Mucosa of gallbladder (tissue), 1 donor: ENCODE results near the gene HMCN1. TPM values are rescaled to one million over a fixed set of nuclear protein-coding genes. Genes with fewer than 3 reads are reported as not detected.

Source experiments
- DNase-seq: peaks from one replicate; pipeline ENCODE4 v3.0.0-alpha.2; 2020; ENCODE audit warnings: low spot score
- total RNA-seq: library from RNA; stranded (reverse); gene quantifications from one replicate; pipeline ENCODE4 v1.2.1, GENCODE V29; 2021
- donor health status: DM: no; HTN: no; CAD: no.

The HMCN1 gene
- total RNA-seq, 1 donor from 2014 or later, result 3.7 TPM

DNA sequence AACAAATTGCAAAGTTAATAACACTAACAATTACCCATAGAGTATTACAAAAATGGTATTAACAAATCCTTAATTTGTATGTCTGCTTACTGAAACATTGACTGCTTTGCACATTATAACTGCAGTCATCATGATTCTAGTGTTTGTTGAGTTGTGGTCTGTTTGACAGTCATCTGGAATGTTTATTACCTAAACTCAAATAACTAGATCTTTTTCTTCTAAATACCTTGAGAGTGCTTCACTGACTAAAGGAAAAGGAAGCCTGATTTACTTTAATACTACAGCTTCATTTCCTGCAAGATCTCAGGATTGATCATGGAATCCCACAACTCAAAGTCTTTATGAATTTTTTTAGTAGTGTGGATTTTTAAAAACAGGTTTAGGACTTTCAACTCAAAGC is 70.0 kb downstream of the HMCN1 start:
- DNase-seq, result no peak

GRCh38 chr1:185804608-185805007 is 70.4 kb downstream of the HMCN1 start:
- DNase-seq, result no peak

DNA sequence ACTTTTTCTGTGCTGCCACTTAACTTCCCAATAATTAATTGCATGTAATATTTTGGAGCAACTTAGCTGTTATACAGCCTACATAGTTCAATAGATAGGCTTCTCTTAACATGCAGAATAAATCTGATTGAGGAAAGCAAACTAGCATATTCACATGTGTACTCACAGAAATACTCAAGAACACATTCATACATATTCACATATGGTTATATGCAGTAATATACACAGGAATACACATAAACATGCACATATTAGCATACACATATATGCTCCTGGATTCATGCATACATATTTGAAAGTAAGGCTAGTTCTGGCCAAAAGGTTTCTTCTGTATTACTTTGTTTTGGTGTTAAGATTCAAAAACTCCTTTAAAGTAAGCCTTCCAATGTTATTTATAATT is 73.1 kb downstream of the HMCN1 start:
- no peak for DNase-seq

DNA sequence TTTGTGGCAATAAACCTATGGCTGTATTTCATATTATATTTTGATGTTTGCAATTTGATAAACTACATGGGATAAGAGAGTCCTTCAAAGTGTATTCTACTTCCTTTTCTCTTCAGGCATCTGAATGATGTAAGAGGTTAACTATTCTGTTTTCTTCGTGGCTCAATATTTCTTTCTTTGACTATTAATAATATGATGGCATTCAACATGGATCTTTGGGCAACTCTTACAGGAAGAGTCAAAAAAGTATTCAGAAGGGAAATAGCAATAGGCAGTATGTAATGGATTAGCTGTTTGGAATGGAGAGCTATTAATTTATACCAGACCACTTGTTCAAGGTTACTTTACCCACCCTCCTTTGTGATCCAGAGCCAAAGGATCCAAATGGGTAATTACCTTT is 74.4 kb downstream of the HMCN1 start:
- no peak for DNase-seq

- no peak for DNase-seq
Measured at GRCh38 chr1:185811073-185811709, 77.0 kb downstream of the HMCN1 start.

DNA sequence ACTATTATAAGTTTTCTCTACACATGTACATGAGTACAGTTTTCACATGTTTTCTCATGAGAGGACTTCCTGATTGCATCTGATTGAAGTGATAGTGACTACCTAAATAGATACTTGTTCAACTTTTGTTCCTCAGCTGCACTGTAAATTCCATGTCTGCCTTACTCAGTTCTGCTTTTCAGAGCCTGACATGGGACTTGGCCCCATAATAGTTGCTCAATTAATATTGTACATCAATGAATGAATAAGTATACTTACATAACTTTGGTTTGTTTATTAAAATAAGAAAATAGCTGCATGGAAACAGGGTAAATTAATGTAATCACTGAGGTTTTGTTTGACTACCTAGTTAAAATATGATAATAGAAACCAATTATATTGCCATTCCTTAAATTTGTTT is 78.7 kb downstream of the HMCN1 start:
- DNase-seq, result no peak

DNA sequence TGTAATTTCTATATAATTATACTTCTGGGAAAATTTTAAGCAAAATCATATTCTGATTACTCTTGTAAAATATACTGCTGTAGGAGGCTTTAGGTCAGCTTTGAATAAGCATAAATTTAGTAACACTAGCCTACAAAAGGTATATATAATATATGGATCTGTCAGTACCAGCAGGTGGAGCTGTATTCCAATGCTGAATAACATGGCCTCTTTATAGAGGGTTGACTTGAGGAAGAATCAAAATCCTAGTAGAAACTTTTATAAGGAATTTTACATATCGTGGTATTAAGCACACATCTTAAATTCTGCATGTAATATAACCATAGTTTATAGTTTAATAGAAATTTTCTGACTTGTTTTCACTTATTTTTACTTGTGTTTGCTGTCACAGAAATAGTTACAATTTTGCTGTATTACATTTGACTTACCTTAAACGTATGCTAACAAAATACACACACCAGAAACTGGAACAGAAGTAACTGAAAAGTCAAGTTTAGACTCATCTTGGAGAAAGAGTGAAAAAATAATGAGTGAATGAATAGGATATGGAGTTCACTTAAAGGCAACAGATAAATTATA is 79.3 kb downstream of the HMCN1 start:
- no peak for DNase-seq

DNA sequence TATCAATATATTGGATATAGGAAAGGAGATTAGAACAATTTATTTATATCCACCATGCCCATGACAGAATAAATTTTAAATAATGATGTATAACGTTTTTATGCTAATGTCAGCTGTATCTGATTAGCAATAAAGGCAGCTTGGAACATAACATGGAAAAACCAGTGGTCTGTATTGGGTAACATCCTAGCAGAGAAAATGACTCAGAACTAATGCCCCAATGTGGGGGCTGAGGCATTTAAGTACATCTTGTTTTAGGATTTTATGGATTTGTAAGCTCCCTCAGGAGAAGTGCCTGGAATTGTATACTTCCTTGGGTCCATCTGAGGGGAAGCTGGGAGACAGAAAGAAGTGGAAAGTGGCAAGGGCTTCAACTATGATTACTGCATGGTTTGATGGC is 82.3 kb downstream of the HMCN1 start:
- no peak for DNase-seq

DNA sequence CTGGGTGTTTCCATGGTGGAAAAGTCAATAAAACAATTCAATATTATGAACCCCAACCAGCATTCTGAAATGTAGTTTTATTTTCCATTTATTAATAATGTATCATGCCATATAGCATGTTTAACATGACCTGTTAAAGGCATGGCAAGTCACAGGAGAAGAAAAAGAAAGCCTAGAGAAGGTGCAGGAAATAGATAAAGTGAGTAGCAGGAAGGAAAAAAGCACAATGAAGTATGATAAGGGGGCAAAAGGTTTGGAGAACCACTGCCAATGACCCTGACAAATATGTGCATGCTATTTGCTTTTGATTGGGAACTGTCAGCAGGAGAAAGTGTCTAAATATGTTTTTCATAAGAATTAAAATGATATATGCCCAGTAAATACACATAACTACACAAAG is 85.6 kb downstream of the HMCN1 start:
- DNase-seq, result no peak

- no peak for DNase-seq
Measured at GRCh38 chr1:185821612-185822385, 87.6 kb downstream of the HMCN1 start.

DNA sequence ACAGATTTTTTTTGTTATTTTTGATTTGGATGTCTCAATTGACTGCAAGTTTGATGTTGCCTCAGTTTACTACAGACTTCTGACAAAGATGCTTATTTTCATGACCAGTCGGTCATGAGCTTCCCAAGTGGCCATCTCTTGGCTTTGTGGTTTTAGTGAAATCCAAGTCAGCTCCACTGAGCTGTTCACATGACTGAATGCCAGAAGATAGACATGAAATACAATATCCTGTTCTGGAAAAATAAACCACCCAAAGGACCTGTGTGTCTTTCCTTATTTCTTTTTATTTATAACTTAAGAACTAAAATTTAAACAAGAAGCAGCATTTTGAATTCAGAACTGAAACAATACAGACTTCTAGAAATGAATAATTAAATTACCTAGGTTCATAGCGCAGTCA is 89.3 kb downstream of the HMCN1 start:
- DNase-seq, result no peak

- DNase-seq, result no peak
Measured at GRCh38 chr1:185824106-185824505, 89.9 kb downstream of the HMCN1 start.

- DNase-seq, result no peak
Measured at GRCh38 chr1:185825556-185825955, 91.4 kb downstream of the HMCN1 start.

DNA sequence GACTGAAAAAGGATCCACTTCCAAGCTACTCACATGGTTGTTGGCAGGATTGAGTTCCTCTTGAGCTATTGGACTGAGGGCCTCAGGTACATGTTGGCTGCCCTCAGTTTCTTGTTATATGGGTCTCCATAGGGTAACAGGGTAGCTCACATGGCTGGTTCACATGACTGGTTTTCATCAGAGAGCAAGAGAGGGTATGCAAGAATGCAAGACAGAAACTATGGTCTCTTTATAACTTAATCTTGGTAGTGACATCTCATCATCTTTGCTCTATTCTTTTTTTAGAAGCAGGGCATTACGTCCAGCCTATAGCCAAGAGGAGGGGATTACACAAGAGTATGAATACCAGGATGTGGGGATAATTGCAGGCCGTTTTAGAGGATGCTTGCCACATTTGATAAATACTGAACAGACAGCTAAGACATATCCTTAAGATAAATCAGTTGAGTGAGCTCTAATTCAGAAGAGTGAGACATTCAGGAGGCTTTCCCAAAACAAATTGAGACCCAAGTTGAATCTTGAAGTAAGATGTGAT is 100.2 kb downstream of the HMCN1 start:
- DNase-seq, result no peak

DNA sequence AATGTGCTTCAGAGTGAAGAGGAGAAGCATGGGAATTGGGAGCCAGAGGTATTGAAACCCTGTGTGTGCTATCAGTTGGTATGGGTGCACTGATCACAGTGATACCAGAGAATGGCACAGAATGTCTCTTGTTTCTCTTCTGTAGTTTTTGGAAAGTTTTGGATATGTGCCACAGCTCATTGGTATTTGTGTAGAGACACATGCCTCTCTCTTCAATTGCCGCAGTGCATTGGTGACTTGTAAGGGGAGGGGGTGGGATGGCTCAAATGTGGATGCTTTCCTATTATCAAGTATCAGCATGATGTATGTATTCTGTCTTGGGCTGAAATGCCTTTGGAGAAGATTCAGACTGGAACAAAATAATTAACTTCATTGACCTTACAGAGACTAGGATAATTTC is 101.0 kb downstream of the HMCN1 start:
- no peak for DNase-seq

GRCh38 chr1:185837711-185838110 is 103.5 kb downstream of the HMCN1 start:
- no peak for DNase-seq

GRCh38 chr1:185838111-185838510 is 103.9 kb downstream of the HMCN1 start:
- DNase-seq, result no peak

DNA sequence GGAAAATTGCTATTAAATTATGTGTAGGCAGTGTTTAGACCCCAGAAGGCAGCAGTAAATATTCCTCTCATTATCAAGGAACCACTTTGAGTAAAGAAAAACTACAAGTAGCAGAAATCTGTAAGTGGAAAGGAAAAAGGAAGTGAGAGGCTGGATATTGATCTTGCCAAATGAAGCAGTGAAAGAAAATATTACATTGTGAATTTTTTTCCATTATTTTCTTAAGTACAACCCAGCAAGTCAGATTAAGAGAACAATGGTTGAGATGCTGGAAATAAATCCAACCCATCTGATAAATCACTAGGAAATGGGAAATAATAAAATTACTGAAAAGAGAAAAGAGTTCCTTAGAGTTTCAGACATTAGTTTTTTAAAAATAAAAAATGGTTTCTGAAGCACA is 106.7 kb downstream of the HMCN1 start:
- DNase-seq, result no peak

DNA sequence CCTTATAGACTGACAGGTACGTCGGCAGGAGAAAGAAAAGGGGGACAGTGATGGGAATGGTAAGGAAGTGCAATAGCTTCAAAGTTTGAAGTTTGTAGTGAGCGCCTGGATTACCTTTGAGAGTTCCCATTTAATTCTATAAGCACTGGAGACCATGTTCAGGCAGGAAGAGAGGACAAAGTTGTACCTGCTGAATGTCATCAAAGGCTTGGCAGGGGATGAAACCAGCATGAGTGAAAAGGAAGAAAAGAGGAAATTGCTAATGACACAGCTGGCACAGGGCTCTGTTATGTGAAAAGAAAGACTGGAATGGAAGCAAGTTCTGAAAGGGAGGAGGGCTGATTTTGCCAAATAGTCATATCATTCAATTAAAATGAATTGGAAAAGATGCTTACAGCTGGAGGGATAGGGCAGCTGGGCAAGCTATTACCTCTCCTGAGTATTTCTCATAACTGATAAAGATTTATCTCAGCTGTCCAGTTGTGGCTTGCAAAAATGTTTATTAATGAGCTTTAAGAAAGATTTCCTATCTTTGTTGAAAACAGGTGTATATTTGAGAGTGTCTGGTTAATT is 109.2 kb downstream of the HMCN1 start:
- DNase-seq, result no peak

GRCh38 chr1:185843986-185844385 is 109.8 kb downstream of the HMCN1 start:
- no peak for DNase-seq

- DNase-seq, result no peak
Measured at GRCh38 chr1:185846672-185847444, 112.7 kb downstream of the HMCN1 start.

DNA sequence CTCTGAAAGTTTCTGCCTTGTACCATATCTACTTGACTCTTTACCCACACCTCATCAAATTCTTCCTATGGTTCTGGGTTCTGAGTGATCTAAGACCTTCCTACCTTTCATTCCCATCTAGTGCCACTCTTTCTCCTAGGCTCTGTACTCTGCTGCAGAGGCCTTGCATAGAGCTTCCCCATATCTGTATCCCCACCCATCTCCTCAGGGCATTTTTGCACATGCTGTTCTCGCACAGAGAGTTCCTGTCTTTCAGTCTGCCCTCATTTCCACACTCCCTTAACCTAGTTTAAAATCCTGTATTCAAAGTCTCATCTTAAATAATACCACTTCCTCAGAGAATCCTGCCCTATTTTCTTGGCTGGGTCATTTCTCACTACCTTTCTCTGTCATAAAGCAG is 114.8 kb downstream of the HMCN1 start:
- DNase-seq, result no peak
